K562 (cell line): ENCODE results near the gene AHI1. TPM values are rescaled to one million over a fixed set of nuclear protein-coding genes. Genes with fewer than 3 reads are reported as not detected.

ENCODE experiments used
- ARID4B ChIP-seq: sonication (generic); formaldehyde crosslinking; IDR thresholded peaks from 2 replicates; pipeline ENCODE4 v1.8.0; 2022; ENCODE audit warnings: mild to moderate bottlenecking, missing genetic modification reagents
- BHLHE40 ChIP-seq: IDR thresholded peaks from 2 replicates; pipeline ENCODE4 v1.6.1; 2011; ENCODE audit warnings: low read length, improper control_type of control experiment
- BRD9 ChIP-seq: fragments of 450-650 bp; IDR thresholded peaks from 2 replicates; pipeline ENCODE4 v1.6.1; 2018; ENCODE audit warnings: low read depth; ENCODE audit not compliant: partially characterized antibody
- ELK1 ChIP-seq: sonication (generic); formaldehyde crosslinking; IDR thresholded peaks from 2 replicates; pipeline ENCODE4 v1.8.1; 2022; ENCODE audit warnings: missing genetic modification reagents
- GTF2A2 ChIP-seq: IDR thresholded peaks from 2 replicates; pipeline ENCODE4 v1.6.1; 2016; ENCODE audit warnings: mild to moderate bottlenecking, missing genetic modification characterization, missing compliant biosample characterization
- HDAC8 ChIP-seq: fragments of 450-650 bp; IDR thresholded peaks from 2 replicates; pipeline ENCODE4 v1.6.1; 2016; ENCODE audit warnings: mild to moderate bottlenecking, missing genetic modification characterization, moderate library complexity, missing compliant biosample characterization
- HSF4 ChIP-seq: fragments of 250-450 bp; sonication (Bioruptor Pico); IDR thresholded peaks from 2 replicates; pipeline ENCODE4 v2.1.2; 2022; ENCODE audit warnings: mild to moderate bottlenecking, moderate library complexity, borderline replicate concordance
- KDM5B ChIP-seq: fragments of 200-600 bp; sonication (generic); IDR thresholded peaks from 2 replicates; pipeline ENCODE4 v1.6.1; 2012; ENCODE audit warnings: low read depth, mild to moderate bottlenecking, moderate library complexity, low read length, control low read depth, inconsistent platforms; ENCODE audit not compliant: insufficient replicate concordance
- KLF10 ChIP-seq: fragments of 250-450 bp; sonication (Bioruptor Pico); IDR thresholded peaks from 2 replicates; pipeline ENCODE4 v1.6.1; 2021; ENCODE audit warnings: matching md5 sums
- NR2C1 ChIP-seq, 2 experiments: fragments of 450-650 bp; IDR thresholded peaks; 2 replicates each; pipeline ENCODE4 v1.6.1; 2017; ENCODE audit warnings: mild to moderate bottlenecking in 2 of 2, antibody characterized with exemption in 1 of 2, inconsistent platforms in 1 of 2, missing compliant biosample characterization in 1 of 2, missing genetic modification characterization in 1 of 2
- POLR2G ChIP-seq: fragments of 200-400 bp; formaldehyde crosslinking; IDR thresholded peaks from 2 replicates; pipeline ENCODE4 v1.6.1; 2017; ENCODE audit warnings: low read depth, mild to moderate bottlenecking, antibody characterized with exemption, low read length, moderate library complexity
- PTTG1 ChIP-seq: fragments of 450-650 bp; IDR thresholded peaks from 2 replicates; pipeline ENCODE4 v1.6.1; 2016; ENCODE audit warnings: low read depth, mild to moderate bottlenecking, missing genetic modification characterization, missing compliant biosample characterization
- SMAD1 ChIP-seq: fragments of 150-350 bp; IDR thresholded peaks from 2 replicates; pipeline ENCODE4 v1.6.1; 2014; ENCODE audit warnings: low read length, low read depth; ENCODE audit not compliant: partially characterized antibody
- U2AF1 ChIP-seq: fragments of 200-400 bp; formaldehyde crosslinking; optimal IDR thresholded peaks from 2 replicates; pipeline ENCODE3; 2017; ENCODE audit warnings: mild to moderate bottlenecking, low read depth, low read length, moderate library complexity
- ZNF12 ChIP-seq: sonication (generic); formaldehyde crosslinking; IDR thresholded peaks from 2 replicates; pipeline ENCODE4 v1.4.0; 2020; ENCODE audit warnings: mild to moderate bottlenecking, missing genetic modification reagents
- ZNF699 ChIP-seq: fragments of 250-450 bp; sonication (Bioruptor Pico); IDR thresholded peaks from 2 replicates; pipeline ENCODE4 v1.8.0; 2021; ENCODE audit warnings: mild to moderate bottlenecking, moderate library complexity; ENCODE audit not compliant: insufficient replicate concordance
- polyA plus RNA-seq, 8 experiments: library from polyadenylated mRNA; depleted of rRNA in 4 of 8; stranded (reverse) in 5 of 8; unstranded in 3 of 8; fragments of >200 nt; fragmentation: Nextera tagmentation in 2 of 8; fragmentation: Illumina TruSeq in 1 of 8; extraction: Ambion mirVana in 2 of 8; extraction: Trizol in 1 of 8; gene quantifications; 2 replicates each; pipeline versions ENCODE4 v1.2.1 to v1.2.3, GENCODE V29; 2011 to 2014; ENCODE audit warnings: inconsistent platforms in 1 of 8, missing spikeins in 1 of 8
- total RNA-seq, 7 experiments: library from RNA; depleted of rRNA in 6 of 7; stranded (reverse); fragments of >200 nt in 6 of 7; fragmentation: Illumina TruSeq in 2 of 7; extraction: Trizol in 2 of 7; gene quantifications; 2 replicates each; pipeline versions ENCODE4 v1.2.1 to v1.2.3, GENCODE V29; 2011 to 2021; ENCODE audit warnings: low replicate concordance in 1 of 7
- TF ChIP-seq, protein P1 (sequence below): IDR thresholded peaks from 2 replicates; pipeline ENCODE4 v1.6.1; 2012; ENCODE audit warnings: low read depth, low read length, improper control_type of control experiment, borderline replicate concordance

Gene AHI1
- total and polyA plus RNA-seq, 9 of the 15 experiments (the other 6 are each of a cell fraction or from before 2014, with no cell fraction given): 24.7 to 54.9 (median 32.2) TPM

GRCh38 chr6:135522965-135523692 is 25.6 kb upstream of the AHI1 start (continued):
- TF ChIP-seq KLF10: no peak
- TF ChIP-seq BHLHE40: 0 out of 2 replicates have a peak, but pooled peaks have one; percentile 29
- no peak for TF ChIP-seq PTTG1 (tag)
- no peak for TF ChIP-seq POLR2G
- TF ChIP-seq GTF2A2: no peak
- TF ChIP-seq, protein P1, sequence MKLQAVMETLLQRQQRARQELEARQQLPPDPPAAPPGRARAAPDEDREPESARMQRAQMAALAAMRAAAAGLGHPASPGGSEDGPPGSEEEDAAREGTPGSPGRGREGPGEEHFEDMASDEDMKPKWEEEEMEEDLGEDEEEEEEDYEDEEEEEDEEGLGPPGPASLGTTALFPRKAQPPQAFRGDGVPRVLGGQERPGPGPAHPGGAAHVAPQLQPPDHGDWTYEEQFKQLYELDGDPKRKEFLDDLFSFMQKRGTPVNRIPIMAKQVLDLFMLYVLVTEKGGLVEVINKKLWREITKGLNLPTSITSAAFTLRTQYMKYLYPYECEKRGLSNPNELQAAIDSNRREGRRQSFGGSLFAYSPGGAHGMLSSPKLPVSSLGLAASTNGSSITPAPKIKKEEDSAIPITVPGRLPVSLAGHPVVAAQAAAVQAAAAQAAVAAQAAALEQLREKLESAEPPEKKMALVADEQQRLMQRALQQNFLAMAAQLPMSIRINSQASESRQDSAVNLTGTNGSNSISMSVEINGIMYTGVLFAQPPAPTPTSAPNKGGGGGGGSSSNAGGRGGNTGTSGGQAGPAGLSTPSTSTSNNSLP: no peak
- no peak for TF ChIP-seq ZNF699 (CRISPR knock-in tag)
- TF ChIP-seq KDM5B: no peak
- TF ChIP-seq NR2C1 (IDR thresholded peaks at IDR 0.05): no peak
- no peak; the same call in 1 of the 2 replicates for TF ChIP-seq NR2C1 (tag; IDR thresholded peaks at IDR 0.05)
- TF ChIP-seq BRD9: no peak
- TF ChIP-seq ELK1 (CRISPR knock-in tag): no peak
- TF ChIP-seq HSF4 (CRISPR knock-in tag): no peak
- TF ChIP-seq U2AF1: no peak
- no peak for TF ChIP-seq ARID4B (CRISPR knock-in tag)
- TF ChIP-seq SMAD1: no peak
- no peak for TF ChIP-seq HDAC8 (tag)
- TF ChIP-seq ZNF12 (CRISPR knock-in tag): no peak
